Measurements from ENCODE around the gene DNASE1L2. TPM values are rescaled to one million over a fixed set of nuclear protein-coding genes. Genes with fewer than 3 reads are reported as not detected.
"Not testable (repeated sequence)": the region's sequence is repeated elsewhere in the genome, so short reads cannot be mapped to it uniquely, and the experiment has no call there.

DNASE1L2 gene
- total RNA-seq, 2 donors from 2014 or later, result 0.83 TPM; not detected in 1

DNA sequence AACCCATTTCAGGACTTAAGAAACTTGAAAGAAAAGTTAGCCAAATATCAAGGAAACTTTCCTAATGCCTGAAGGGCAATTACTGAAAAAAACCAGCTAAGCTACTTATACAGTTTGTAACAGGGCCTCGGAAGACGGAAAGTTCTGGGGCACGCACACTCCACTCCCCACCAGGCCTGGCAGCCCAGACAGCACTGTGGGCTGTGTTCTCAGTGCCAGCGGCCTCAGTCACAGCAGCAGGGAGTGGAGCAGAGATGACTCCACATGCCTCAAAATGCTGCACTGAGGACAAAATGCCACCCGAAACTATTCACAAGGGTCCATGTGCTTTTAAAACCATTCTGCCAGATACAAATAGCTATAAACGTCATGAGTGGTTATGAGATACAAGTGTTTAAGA is 21.5 kb downstream of the DNASE1L2 start:
- TF ChIP-seq, protein P1, sequence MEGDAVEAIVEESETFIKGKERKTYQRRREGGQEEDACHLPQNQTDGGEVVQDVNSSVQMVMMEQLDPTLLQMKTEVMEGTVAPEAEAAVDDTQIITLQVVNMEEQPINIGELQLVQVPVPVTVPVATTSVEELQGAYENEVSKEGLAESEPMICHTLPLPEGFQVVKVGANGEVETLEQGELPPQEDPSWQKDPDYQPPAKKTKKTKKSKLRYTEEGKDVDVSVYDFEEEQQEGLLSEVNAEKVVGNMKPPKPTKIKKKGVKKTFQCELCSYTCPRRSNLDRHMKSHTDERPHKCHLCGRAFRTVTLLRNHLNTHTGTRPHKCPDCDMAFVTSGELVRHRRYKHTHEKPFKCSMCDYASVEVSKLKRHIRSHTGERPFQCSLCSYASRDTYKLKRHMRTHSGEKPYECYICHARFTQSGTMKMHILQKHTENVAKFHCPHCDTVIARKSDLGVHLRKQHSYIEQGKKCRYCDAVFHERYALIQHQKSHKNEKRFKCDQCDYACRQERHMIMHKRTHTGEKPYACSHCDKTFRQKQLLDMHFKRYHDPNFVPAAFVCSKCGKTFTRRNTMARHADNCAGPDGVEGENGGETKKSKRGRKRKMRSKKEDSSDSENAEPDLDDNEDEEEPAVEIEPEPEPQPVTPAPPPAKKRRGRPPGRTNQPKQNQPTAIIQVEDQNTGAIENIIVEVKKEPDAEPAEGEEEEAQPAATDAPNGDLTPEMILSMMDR (IDR thresholded peaks at IDR 0.05), result no peak
- no peak for DNase-seq (ENCODE audit: low spot score)
- H3K9me3 ChIP-seq, result no peaks in the 10 kb centered on the region
- no peaks in the 10 kb centered on the region for H3K27me3 ChIP-seq
- no peaks in the 10 kb centered on the region for H3K4me1 ChIP-seq
- H3K4me3 ChIP-seq, result no peak overlapping the region
- H3K27ac ChIP-seq, result no peak overlapping the region
- H3K36me3 ChIP-seq, result peaks cover 95% of the 10 kb centered on the region

DNA sequence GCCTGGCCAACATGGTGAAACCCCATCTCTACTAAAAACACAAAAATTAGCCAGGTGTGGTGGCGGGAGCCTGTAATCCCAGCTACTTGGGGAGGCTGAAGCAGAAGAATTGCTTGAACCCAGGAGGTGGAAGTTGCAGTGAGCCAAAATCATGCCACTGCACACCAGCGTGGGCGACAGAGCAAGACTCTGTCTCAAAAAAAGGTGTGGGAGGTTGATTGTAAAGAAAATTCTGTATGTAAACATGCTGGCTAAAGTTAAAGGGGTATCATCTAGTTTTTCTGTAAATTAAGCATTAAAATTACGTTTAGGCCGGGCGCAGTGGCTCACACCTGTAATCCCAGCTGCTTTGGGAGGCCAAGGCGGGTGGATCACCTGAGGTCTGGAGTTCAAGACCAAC is 22.3 kb downstream of the DNASE1L2 start:
- not testable (repeated sequence) for H3K27ac ChIP-seq; H3K4me1 ChIP-seq; DNase-seq (ENCODE audit: low spot score); H3K4me3 ChIP-seq; H3K27me3 ChIP-seq; H3K9me3 ChIP-seq
- H3K36me3 ChIP-seq, result peaks cover 95% of the 10 kb centered on the region

- H3K9me3 ChIP-seq, result no peaks in the 10 kb centered on the region
- no peaks in the 10 kb centered on the region for H3K27me3 ChIP-seq
- TF ChIP-seq, protein P1 (IDR thresholded peaks at IDR 0.05), result no peak
- H3K4me1 ChIP-seq, result peaks cover 0 to 3% of the 10 kb centered on the region in 2 donors
- H3K27ac ChIP-seq, result no peak overlapping the region
- no peak overlapping the region for H3K4me3 ChIP-seq
- DNase-seq (ENCODE audit: low spot score), result no peak
- H3K36me3 ChIP-seq, result peaks cover 86% of the 10 kb centered on the region
These were observed 24.0 kb downstream of the DNASE1L2 start for GRCh38 chr16:2260250-2260649.

GRCh38 chr16:2263026-2263425 is 26.8 kb downstream of the DNASE1L2 start:
- H3K27ac ChIP-seq; DNase-seq (ENCODE audit: low spot score); H3K27me3 ChIP-seq; H3K4me3 ChIP-seq; H3K9me3 ChIP-seq: not testable (repeated sequence)
- H3K4me1 ChIP-seq, result peaks cover 0 to 20% of the 10 kb centered on the region in 2 donors
- H3K36me3 ChIP-seq, result peaks cover 62% of the 10 kb centered on the region

- Histone ChIP-seq H3K36me3 (peaks cover 28% of the 10 kb centered on the region), H3K4me3 (peak overlapping the region; percentile 57 to 90), H3K4me1 (peaks cover 0 to 36% of the 10 kb centered on the region in 2 donors), H3K27ac (peak overlapping the region in 1 of 2 donors; percentile 95)
- DNase-seq (ENCODE audit: low spot score); H3K9me3 ChIP-seq; H3K27me3 ChIP-seq: not testable (repeated sequence)
These were observed 30.6 kb downstream of the DNASE1L2 start for GRCh38 chr16:2266887-2267286.

DNA sequence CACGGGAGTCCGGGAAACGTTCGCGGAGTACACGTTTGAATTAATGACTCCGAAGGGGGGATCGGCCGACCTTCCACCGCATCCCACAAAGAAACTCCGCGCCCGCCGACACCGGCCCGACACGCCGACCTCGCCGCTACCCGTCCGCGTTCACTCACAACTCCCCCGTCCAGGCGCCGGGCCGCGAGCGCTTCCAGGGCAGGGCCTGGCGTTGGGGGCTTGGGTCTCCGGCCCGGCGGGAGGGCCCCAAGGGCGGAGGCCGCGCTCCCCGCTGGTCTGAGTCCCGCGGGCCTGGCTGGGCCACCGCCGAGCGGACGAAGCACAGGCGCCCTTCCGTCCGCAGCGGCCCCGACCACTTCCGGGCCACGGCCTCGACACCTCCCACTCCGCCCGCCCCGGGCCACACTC is 31.3 kb downstream of the DNASE1L2 start:
- H3K27me3 ChIP-seq; DNase-seq (ENCODE audit: low spot score); H3K9me3 ChIP-seq: not testable (repeated sequence)
- Histone ChIP-seq H3K4me1 (peaks cover 0 to 36% of the 10 kb centered on the region in 2 donors), H3K27ac (peak overlapping the region; percentile 95), H3K4me3 (peak overlapping the region; percentile 57 to 90), H3K36me3 (peaks cover 21% of the 10 kb centered on the region)

- TF ChIP-seq, protein P1 (IDR thresholded peaks at IDR 0.05), result no peak
- peak; percentile 97 for DNase-seq (ENCODE audit: low spot score)
These were observed 31.8 kb downstream of the DNASE1L2 start, which contains the start of gene RNPS1 for GRCh38 chr16:2267913-2268666. Gene RNPS1, minus strand, starts transcription at chr16:2268126. Its CDS starts 3,483 bp downstream, at chr16:2264643.

GRCh38 chr16:2270070-2270462 is 33.8 kb downstream of the DNASE1L2 start:
- H3K4me3 ChIP-seq, result no peak overlapping the region
- no peaks in the 10 kb centered on the region for H3K9me3 ChIP-seq
- H3K4me1 ChIP-seq, result peaks cover 0 to 35% of the 10 kb centered on the region in 2 donors
- no peaks in the 10 kb centered on the region for H3K27me3 ChIP-seq
- no peak for DNase-seq (ENCODE audit: low spot score)
- peaks cover 4% of the 10 kb centered on the region for H3K36me3 ChIP-seq
- TF ChIP-seq, protein P1 (IDR thresholded peaks at IDR 0.05), result no peak
- H3K27ac ChIP-seq, result no peak overlapping the region

More at GRCh38 chr16:2267913-2268666, 31.8 kb downstream of the DNASE1L2 start, which contains the start of gene RNPS1:
- H3K4me3 ChIP-seq, result peak within 1 kb of the TSS; percentile 57 to 90
- H3K36me3 ChIP-seq, result peaks cover 16% of the 10 kb centered on the region
- peaks cover 0 to 36% of the 10 kb centered on the region in 2 donors for H3K4me1 ChIP-seq
- no peaks in the 10 kb centered on the region for H3K27me3 ChIP-seq
- peak within 1 kb of the TSS; percentile 95 for H3K27ac ChIP-seq
- H3K9me3 ChIP-seq, result no peaks in the 10 kb centered on the region

Data from right atrium auricular region (tissue), 2 donors.